Measurements from ENCODE around the gene RAB13.
A peak's percentile ranks its signal among the peaks of the same experiment; 100 is the strongest.
"Not testable (repeated sequence)": the region's sequence is repeated elsewhere in the genome, so short reads cannot be mapped to it uniquely, and the experiment has no call there.

RAB13 gene
- total RNA-seq = 0.26 to 0.44 reads per million in 2 donors

- DNase-seq = no peak
These were observed at the start of gene RAB13 for GRCh38 chr1:153985941-153986761. TSS of gene RAB13 (minus strand) at chr1:153986339. CDS start at chr1:153986236, 103 bp downstream.

- not testable (repeated sequence) for DNase-seq
These were observed 47.6 kb upstream of the RAB13 start for GRCh38 chr1:154033697-154034096.

- no peak for DNase-seq
These were observed 33.8 kb upstream of the RAB13 start for GRCh38 chr1:154019940-154020339.

- no peak for DNase-seq
These were observed 33.1 kb upstream of the RAB13 start for GRCh38 chr1:154019269-154019668.

GRCh38 chr1:154014154-154014907, 28.2 kb upstream of the RAB13 start:
- no peak for DNase-seq

GRCh38 chr1:154012543-154012942, 26.4 kb upstream of the RAB13 start:
- DNase-seq = not testable (repeated sequence)

- no peak for DNase-seq
These were observed 26.0 kb upstream of the RAB13 start for GRCh38 chr1:154012129-154012528.

- no peak for DNase-seq
These were observed 20.0 kb upstream of the RAB13 start for GRCh38 chr1:154006136-154006535.

GRCh38 chr1:154000420-154000819, 14.3 kb upstream of the RAB13 start:
- DNase-seq = no peak

- not testable (repeated sequence) for DNase-seq
These were observed 10.7 kb upstream of the RAB13 start for GRCh38 chr1:153996882-153997281.

- DNase-seq = no peak
These were observed 9.5 kb upstream of the RAB13 start for GRCh38 chr1:153995640-153996039.

- no peak for DNase-seq
These were observed 9.1 kb upstream of the RAB13 start for GRCh38 chr1:153995202-153995601.

GRCh38 chr1:153991806-153992205, 5.7 kb upstream of the RAB13 start:
- no peak for DNase-seq

- no peak for DNase-seq
These were observed 5.1 kb upstream of the RAB13 start for GRCh38 chr1:153991151-153991630.

GRCh38 chr1:153990468-153991150, 4.5 kb upstream of the RAB13 start, which contains the start of gene RPS27:
TSS of gene RPS27 (plus strand) at chr1:153990762. CDS start at chr1:153990797, 35 bp downstream.
- DNase-seq = peak; percentile 26

GRCh38 chr1:153987621-153988020, 1.5 kb upstream of the RAB13 start:
- no peak for DNase-seq

- DNase-seq = no peak
These were observed 712 bp downstream of the RAB13 start for GRCh38 chr1:153985341-153985912.

GRCh38 chr1:153984123-153984894, 1.8 kb downstream of the RAB13 start:
- DNase-seq = no peak

GRCh38 chr1:153981735-153982134, 4.4 kb downstream of the RAB13 start:
- not testable (repeated sequence) for DNase-seq

GRCh38 chr1:153979091-153979490, 7.0 kb downstream of the RAB13 start:
- DNase-seq = not testable (repeated sequence)

GRCh38 chr1:153978274-153978909, 7.7 kb downstream of the RAB13 start:
- DNase-seq = no peak

Data from activated gamma-delta T cell (primary cell).